Mucosa of rectum (tissue), 2 donors: ENCODE data around the gene CBL.

Experiments used
- H3K27ac ChIP-seq, 2 donors: one replicate each; pipeline ENCODE4 v1.7.0; 2013; ENCODE audit warnings: inconsistent platforms in 2 of 2, low read depth in 2 of 2, low read length in 2 of 2
- H3K27me3 ChIP-seq, 2 donors: one replicate each; pipeline ENCODE4 v1.7.0; 2013; ENCODE audit warnings: low read length in 2 of 2; ENCODE audit not compliant: control insufficient read depth in 2 of 2, insufficient read depth in 2 of 2
- H3K36me3 ChIP-seq, 2 donors: one replicate each; pipeline ENCODE4 v1.7.0; 2013; ENCODE audit warnings: low read length in 2 of 2; ENCODE audit not compliant: control insufficient read depth in 2 of 2, insufficient read depth in 2 of 2
- H3K4me1 ChIP-seq, 2 donors: one replicate each; pipeline ENCODE4 v1.7.0; 2013; ENCODE audit warnings: low read length in 2 of 2, mild to moderate bottlenecking in 1 of 2; ENCODE audit not compliant: control insufficient read depth in 2 of 2, insufficient read depth in 2 of 2
- H3K4me3 ChIP-seq, 2 donors: one replicate each; pipeline ENCODE4 v1.7.0; 2013; ENCODE audit warnings: low read length in 2 of 2
- H3K9ac ChIP-seq, 2 donors: one replicate each; pipeline ENCODE4 v1.7.0; 2013; ENCODE audit warnings: low read length in 2 of 2, low read depth in 1 of 2, mild to moderate bottlenecking in 1 of 2
- H3K9me3 ChIP-seq, 2 donors: one replicate each; pipeline ENCODE4 v1.7.0; 2013; ENCODE audit warnings: low read length in 2 of 2; ENCODE audit not compliant: control insufficient read depth in 2 of 2
- donor health status: healthy.
- donor health status: Normal muscosa, but diverticular disease.

The CBL gene

DNA sequence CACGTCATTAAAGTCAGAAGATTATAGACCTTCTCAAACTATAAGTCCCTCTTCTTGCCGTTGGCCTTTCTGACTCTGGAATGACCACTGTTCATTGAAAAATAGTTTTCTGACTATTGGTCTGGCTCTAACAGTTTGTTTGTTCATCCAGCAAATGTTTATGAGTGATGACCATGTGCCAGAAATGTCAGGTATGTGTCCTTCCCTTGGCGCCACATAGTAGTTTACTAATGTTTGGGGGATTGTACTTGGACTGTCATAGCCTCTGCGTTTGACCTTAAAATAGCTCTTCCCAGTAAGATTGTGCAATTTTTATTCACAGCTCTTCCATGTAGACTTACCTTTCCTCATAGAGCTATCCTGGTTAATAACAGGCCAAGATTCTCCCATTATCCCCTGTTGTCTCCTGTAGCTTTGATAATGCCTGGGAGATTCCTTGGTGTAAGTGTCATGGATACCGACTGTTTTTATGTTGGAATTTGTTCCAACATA, 97.1 kb downstream of the CBL start:
- Histone ChIP-seq H3K36me3 (peaks cover 39 to 60% of the 10 kb centered on the region in 2 donors), H3K27me3 (no peaks in the 10 kb centered on the region), H3K9me3 (no peaks in the 10 kb centered on the region), H3K9ac (no peak overlapping the region), H3K4me3 (no peak overlapping the region), H3K4me1 (no peaks in the 10 kb centered on the region), H3K27ac (no peak overlapping the region)

DNA sequence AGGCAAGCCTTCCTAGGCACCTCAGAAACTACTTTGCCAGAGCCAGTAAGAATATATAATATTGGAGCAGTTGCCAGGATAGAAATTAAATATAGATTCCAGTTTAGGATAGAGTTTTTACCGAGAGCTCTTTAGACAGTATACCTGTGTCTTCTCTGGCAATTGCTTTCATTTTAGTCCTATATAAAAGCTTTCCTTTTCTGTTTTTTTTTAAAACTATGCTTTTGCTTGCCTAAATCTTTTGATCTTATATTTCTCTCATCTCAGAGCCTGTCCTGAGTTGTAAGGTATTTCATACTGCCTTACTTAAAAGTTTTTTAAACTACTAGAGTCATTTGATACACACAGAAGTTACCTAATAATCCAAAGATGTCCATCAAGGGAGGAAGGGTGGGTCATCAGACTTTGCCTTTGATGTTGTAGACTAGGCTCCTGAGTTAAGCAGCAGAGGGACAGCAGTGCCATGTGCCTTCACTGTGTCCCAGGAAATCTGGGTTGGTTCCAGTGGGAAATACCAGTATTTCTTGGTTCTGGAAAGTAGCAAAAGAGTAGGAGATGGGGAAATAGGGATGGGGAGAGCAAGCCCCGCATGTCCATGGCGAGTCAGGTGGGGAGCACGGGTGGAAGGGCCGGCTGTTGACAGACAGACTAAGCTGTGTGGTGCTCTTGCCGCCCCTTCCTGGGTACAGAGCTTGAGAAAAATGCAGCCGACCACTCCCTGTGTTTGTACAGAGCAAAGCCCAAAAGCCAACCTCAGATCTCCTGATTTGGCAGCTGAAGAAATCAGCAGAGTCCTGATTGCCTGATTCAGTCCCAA, 99.6 kb downstream of the CBL start:
- Histone ChIP-seq H3K27ac (no peak overlapping the region), H3K27me3 (no peaks in the 10 kb centered on the region), H3K4me3 (no peak overlapping the region), H3K9ac (no peak overlapping the region), H3K4me1 (no peaks in the 10 kb centered on the region), H3K36me3 (peaks cover 16 to 38% of the 10 kb centered on the region in 2 donors), H3K9me3 (no peaks in the 10 kb centered on the region)

DNA sequence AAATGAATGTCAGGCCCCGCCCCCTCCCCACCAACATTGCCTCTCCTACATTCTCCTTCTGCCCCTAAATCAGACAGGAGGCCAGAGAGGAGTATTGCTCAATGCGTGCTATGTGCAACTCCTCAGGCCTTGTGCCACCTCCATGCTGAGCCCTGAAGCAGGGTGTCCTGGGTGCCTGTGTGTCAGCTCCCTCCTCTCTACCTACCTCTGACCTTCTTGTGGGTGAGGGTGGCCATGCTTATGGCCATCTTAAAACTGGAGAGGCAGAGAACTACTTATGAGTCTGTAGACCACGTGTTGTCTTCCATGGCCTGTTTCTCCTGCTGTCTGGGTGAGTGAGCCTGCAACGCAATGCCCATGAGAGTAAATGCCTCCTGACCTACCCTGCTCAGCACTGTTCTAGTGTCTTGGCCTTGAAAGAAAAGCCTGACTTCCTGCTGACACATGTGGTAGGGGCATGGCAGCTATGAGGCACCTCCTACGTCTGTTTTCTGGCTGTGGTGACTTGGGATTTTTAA, 100.3 kb downstream of the CBL start:
- Histone ChIP-seq H3K9me3 (no peaks in the 10 kb centered on the region), H3K27me3 (no peaks in the 10 kb centered on the region), H3K4me1 (no peaks in the 10 kb centered on the region), H3K36me3 (peaks cover 14 to 32% of the 10 kb centered on the region in 2 donors), H3K9ac (no peak overlapping the region), H3K4me3 (no peak overlapping the region), H3K27ac (no peak overlapping the region)

DNA sequence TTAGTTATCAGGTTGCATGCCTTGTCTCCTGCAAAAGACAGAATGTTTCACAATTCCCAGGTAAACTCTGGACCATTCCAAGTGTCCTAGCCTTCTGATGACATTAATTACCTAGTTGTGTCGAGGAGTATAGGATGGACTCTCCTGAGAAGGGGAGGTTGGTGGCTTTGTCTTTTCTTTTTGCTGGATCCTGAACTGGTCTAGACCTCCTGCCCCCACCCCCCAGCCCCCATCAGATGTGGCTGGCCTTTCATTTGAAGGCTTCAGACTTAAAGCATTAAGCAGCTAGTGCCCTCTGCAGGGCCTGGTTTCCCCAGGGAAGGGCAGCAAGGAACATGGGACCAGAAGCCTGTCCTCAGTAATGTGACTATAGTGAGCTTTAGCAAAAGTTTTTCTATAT, 101.1 kb downstream of the CBL start:
- Histone ChIP-seq H3K4me1 (no peaks in the 10 kb centered on the region), H3K36me3 (peaks cover 12 to 26% of the 10 kb centered on the region in 2 donors), H3K27ac (no peak overlapping the region)

DNA sequence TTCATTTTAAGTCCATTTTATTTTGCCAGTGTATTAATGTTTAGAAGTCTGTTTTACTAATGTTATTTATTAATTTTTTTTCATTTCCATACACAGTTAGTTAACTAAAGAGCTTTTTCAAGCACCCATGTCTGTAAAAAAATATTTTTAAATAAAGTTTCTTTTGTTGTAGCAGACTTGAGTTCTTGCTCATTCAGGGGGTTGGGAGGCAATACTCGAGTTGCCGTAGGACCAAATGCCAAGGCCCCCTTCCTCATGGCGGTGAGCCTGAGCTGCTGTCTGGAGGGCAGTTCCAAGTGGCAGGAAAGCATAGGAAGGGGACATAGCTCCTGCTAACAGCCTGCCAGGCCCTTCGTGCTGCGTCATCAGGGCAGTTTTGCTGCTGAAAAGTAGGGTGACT, 101.8 kb downstream of the CBL start:
- H3K27ac ChIP-seq: no peak overlapping the region
- peaks cover 9 to 20% of the 10 kb centered on the region in 2 donors for H3K36me3 ChIP-seq
- no peak overlapping the region for H3K4me3 ChIP-seq
- no peaks in the 10 kb centered on the region for H3K4me1 ChIP-seq
- no peaks in the 10 kb centered on the region for H3K9me3 ChIP-seq
- H3K27me3 ChIP-seq: no peaks in the 10 kb centered on the region
- H3K9ac ChIP-seq: no peak overlapping the region

More for the DNA sequence above, 101.1 kb downstream of the CBL start:
- H3K9me3 ChIP-seq: no peaks in the 10 kb centered on the region
- H3K27me3 ChIP-seq: no peaks in the 10 kb centered on the region
- H3K4me3 ChIP-seq: no peak overlapping the region
- H3K9ac ChIP-seq: no peak overlapping the region

DNA sequence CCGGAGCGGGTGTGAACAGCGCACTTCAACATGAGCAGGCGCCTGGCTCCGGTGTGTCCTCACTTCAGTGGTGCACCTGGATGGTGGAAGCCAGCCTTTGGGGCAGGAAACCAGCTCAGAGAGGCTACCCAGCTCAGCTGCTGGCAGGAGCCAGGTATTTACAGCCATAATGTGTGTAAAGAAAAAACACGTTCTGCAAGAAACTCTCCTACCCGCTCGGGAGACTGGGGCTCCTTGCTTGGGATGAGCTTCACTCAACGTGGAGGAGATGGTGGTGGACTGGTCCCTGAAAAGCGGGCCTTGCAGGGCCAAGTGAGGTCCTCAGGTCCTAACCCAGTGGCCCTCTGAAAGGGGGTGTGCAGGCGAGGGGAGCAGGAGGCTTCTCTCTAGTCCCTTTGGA, 103.3 kb downstream of the CBL start:
- H3K9ac ChIP-seq: no peak overlapping the region
- no peak overlapping the region for H3K4me3 ChIP-seq
- no peaks in the 10 kb centered on the region for H3K9me3 ChIP-seq
- no peaks in the 10 kb centered on the region for H3K4me1 ChIP-seq
- peaks cover 0 to 6% of the 10 kb centered on the region in 2 donors for H3K36me3 ChIP-seq
- H3K27me3 ChIP-seq: no peaks in the 10 kb centered on the region
- no peak overlapping the region for H3K27ac ChIP-seq

DNA sequence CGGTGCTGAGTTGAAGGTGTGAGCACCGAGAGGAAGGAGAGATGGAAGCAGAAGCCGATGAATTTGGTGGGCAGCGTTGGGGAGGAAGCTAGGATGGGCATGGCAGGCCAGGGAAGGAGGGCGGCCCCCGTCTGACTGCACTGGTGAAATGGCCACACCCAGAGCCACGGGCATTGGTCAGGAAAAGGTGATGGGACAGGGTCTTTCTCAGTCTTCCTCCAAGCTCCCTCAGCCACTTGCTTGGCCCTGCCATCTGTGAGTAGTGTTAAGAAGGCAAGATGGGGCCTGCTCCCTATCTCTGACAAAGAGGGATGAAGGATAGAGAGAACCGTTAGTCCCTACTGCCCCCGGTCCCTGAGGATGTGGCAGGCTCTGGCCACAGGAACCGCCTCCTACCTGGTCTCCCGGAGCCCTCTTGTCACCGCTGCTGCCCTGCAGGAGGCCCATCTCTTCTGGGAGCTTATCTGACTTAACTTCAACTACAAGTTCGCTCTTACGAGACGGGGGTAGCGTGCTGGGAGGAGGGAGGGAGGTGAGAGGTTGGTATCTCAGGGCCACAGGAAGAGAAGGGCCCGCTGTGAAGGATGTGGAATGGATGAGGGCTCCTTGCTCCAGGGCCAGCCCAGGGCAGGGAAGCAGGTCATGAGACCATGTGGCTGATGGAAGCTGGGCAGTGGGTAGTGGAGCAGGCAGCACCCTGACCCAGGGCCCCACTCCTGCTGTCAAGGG, 104.0 kb downstream of the CBL start:
- H3K36me3 ChIP-seq: peaks cover 0 to 6% of the 10 kb centered on the region in 2 donors
- no peak overlapping the region for H3K9ac ChIP-seq
- H3K27me3 ChIP-seq: peaks cover 3 to 6% of the 10 kb centered on the region in 2 donors
- no peak overlapping the region for H3K4me3 ChIP-seq
- H3K4me1 ChIP-seq: peaks cover 0 to 3% of the 10 kb centered on the region in 2 donors
- H3K9me3 ChIP-seq: no peaks in the 10 kb centered on the region
- no peak overlapping the region for H3K27ac ChIP-seq

DNA sequence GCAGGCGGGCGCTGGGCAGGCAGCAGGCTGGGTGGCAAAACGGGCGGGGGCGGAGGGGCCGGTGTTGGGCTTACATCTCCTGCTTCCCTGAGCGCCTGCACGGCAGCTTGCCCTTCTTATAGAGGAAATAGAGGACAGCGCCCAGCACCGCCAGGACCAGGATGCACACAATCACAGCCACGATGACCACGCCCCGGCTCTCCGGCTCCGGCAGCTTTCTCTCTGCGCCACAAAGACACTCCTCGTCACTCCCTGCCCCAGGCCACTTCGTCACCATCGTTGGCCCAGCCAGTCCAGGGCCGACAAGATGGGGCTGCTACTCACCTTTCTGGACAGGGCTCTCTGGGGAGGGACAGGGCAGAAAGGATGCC, 104.5 kb downstream of the CBL start:
- H3K27me3 ChIP-seq: peaks cover 4 to 11% of the 10 kb centered on the region in 2 donors
- peaks cover 4 to 8% of the 10 kb centered on the region in 2 donors for H3K4me1 ChIP-seq
- peaks cover 0 to 6% of the 10 kb centered on the region in 2 donors for H3K36me3 ChIP-seq
- H3K4me3 ChIP-seq: no peak overlapping the region
- no peaks in the 10 kb centered on the region for H3K9me3 ChIP-seq
- H3K27ac ChIP-seq: no peak overlapping the region
- H3K9ac ChIP-seq: no peak overlapping the region

DNA sequence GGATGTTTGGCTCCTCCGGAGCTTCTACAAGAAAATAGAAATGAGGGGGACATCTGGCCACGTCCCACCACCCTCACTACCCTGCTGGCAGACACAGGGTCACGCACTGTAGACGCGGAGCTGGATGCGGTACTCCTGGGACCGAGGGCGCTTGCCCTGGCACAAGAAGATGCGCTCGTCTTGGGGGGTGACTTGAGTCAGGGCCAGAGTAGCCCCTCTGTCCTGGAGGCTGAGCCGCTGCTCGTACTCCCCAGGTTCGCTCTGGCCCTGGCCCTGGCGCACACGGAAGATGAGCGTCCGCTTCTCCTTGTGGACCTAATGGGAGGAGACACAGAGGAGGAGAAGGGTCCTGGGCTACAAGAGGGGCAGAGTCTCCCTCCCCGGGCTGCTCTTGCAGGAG, 108.6 kb downstream of the CBL start:
- H3K9ac ChIP-seq: peak overlapping the region in 1 of 2 donors; percentile 27
- no peaks in the 10 kb centered on the region for H3K36me3 ChIP-seq
- peaks cover 10 to 32% of the 10 kb centered on the region in 2 donors for H3K4me1 ChIP-seq
- peak overlapping the region in 1 of 2 donors; percentile 68 for H3K27ac ChIP-seq
- H3K9me3 ChIP-seq: no peaks in the 10 kb centered on the region
- peaks cover 18 to 37% of the 10 kb centered on the region in 2 donors for H3K27me3 ChIP-seq
- no peak overlapping the region for H3K4me3 ChIP-seq
